HUES48 (cell line): ENCODE measurements around the gene MGST3.
"Not testable (repeated sequence)": the region's sequence is repeated elsewhere in the genome, so short reads cannot be mapped to it uniquely, and the experiment has no call there.

ENCODE experiments used
- H3K27ac ChIP-seq: one replicate; pipeline ENCODE4 v1.7.0; 2013; ENCODE audit warnings: low read depth, low read length, inconsistent platforms
- H3K27me3 ChIP-seq: 2 replicates; pipeline ENCODE4 v1.6.1; 2013; ENCODE audit warnings: mild to moderate bottlenecking, low read length; ENCODE audit not compliant: control insufficient read depth, insufficient read depth
- H3K36me3 ChIP-seq: 2 replicates; pipeline ENCODE4 v1.6.1; 2013; ENCODE audit warnings: low read length; ENCODE audit not compliant: control insufficient read depth, insufficient read depth
- H3K4me1 ChIP-seq: 2 replicates; pipeline ENCODE4 v1.6.1; 2013; ENCODE audit warnings: mild to moderate bottlenecking, low read length; ENCODE audit not compliant: control insufficient read depth, insufficient read depth
- H3K4me3 ChIP-seq: 2 replicates; pipeline ENCODE4 v1.5.1; 2013; ENCODE audit warnings: mild to moderate bottlenecking, low read depth, low read length
- H3K9ac ChIP-seq: 2 replicates; pipeline ENCODE4 v1.6.1; 2013; ENCODE audit warnings: mild to moderate bottlenecking, low read depth, low read length, moderate library complexity
- H3K9me3 ChIP-seq: 2 replicates; pipeline ENCODE4 v1.6.1; 2013; ENCODE audit warnings: low read length; ENCODE audit not compliant: control insufficient read depth, insufficient read depth

MGST3 gene

DNA sequence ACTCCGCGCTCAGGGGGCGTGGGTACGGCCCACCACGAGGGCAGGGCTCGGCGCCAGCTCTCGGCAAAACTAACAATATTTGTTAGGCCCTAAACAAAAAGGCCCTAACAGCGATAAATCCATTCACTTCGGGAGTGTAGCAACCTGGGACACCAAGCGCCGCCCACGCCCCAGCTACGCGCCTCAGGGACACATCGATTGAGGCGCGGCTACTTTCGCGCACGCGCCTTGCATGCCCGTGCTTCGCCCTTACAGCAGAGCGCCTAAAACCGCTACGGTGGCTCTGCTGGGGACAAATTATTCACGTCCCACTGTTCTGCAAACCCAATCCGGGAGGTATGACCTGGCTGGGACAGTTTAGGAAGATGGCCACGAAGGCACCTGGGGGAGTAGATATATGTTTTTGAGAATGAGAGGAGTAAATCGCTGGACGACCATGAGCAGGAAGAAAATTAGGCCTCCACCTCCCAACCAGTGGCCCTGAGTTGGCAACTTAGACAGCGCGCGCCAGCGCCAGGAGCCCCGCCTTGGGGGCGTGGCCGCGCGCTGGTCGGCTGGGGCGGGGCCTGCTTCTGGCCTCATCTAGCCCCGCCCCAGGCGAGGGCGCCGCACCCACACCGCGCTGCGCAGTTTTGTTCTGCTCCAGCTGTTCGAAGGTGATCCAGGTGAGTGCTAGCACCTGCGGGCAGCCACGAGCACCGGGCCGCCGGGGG, at the start of gene MGST3:
MGST3 (plus strand) TSS at position 606 of the 713 bp plus-strand sequence. CDS start 18,614 bp downstream, outside the sequence.
- H3K36me3 ChIP-seq, result no peaks in the 10 kb centered on the region
- H3K9ac ChIP-seq, result peak within 1 kb of the TSS; percentile 85
- H3K4me1 ChIP-seq, result peaks cover 31% of the 10 kb centered on the region
- peaks cover 3% of the 10 kb centered on the region; the same call in 1 of the 2 replicates for H3K27me3 ChIP-seq
- peak within 1 kb of the TSS; percentile 97 for H3K27ac ChIP-seq
- peak within 1 kb of the TSS; percentile 80 for H3K4me3 ChIP-seq
- H3K9me3 ChIP-seq, result no peaks in the 10 kb centered on the region

DNA sequence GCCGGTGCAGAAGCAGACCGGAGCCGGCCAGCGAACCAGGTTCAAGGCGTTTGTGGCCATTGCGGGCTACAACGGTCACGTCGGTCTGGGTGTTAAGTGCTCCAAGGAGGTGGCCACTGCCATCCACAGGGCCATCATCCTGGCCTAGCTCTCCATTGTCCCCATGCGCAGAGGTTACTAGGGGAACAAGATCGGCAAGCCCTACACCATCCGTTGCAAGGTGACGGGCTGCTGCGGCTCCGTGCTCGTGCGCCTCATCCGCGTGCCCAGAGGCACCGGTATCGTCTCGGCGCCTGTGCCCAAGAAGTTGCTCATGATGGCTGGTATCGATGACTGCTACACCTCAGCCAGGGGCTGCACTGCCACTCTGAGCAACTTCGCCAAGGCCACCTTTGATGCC, 49.1 kb upstream of the MGST3 start:
- Histone ChIP-seq H3K9me3 (no peaks in the 10 kb centered on the region), H3K36me3 (no peaks in the 10 kb centered on the region), H3K9ac (no peak overlapping the region), H3K4me3 (no peak overlapping the region), H3K27me3 (no peaks in the 10 kb centered on the region), H3K27ac (no peak overlapping the region), H3K4me1 (peaks cover 2% of the 10 kb centered on the region; the same call in 1 of the 2 replicates)

DNA sequence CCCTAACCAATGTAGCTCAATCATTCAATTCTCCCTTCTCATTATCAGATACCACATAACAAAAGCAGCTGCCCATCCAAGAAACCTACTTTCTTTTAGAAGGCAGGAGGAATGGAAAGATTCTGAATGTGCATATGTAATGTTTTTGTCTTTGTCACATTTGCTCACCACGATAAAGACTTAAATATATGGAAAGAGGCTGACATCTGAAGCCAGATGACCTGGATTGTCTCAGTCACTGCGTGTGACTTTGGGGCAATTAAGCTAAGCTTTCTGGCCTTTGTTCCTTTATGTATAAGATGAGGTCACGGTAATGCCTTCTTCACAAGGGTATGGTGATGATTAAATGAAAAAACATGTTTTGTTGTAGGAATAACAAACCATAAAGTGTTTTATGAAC, 44.6 kb upstream of the MGST3 start:
- Histone ChIP-seq H3K4me1 (peaks cover 2% of the 10 kb centered on the region; the same call in 1 of the 2 replicates), H3K27ac (no peak overlapping the region), H3K27me3 (no peaks in the 10 kb centered on the region; the same call in 1 of the 2 replicates), H3K36me3 (no peaks in the 10 kb centered on the region), H3K9me3 (no peaks in the 10 kb centered on the region), H3K4me3 (no peak overlapping the region), H3K9ac (no peak overlapping the region)

DNA sequence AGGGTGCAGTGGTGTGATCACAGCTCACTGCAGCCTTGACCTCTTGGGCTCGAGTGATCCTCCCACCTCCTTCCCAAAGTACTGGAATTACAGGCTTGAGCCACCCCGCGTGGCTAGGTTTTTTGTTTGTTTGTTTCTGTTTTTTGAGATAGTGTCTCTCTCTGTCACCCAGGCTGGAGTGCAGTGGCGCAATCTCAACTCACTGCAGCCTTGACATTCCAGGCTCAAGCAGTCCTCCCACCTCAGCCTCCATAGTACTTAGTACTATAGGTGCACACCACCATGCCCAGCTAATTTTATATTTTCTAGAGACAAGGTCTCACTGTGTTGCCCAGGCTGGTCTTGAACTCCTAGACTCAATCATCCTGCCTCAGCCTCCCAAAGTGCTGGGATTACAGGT, 39.6 kb upstream of the MGST3 start:
- not testable (repeated sequence) for H3K4me3 ChIP-seq, H3K9ac ChIP-seq, H3K27me3 ChIP-seq, H3K9me3 ChIP-seq, H3K4me1 ChIP-seq, H3K36me3 ChIP-seq, H3K27ac ChIP-seq

DNA sequence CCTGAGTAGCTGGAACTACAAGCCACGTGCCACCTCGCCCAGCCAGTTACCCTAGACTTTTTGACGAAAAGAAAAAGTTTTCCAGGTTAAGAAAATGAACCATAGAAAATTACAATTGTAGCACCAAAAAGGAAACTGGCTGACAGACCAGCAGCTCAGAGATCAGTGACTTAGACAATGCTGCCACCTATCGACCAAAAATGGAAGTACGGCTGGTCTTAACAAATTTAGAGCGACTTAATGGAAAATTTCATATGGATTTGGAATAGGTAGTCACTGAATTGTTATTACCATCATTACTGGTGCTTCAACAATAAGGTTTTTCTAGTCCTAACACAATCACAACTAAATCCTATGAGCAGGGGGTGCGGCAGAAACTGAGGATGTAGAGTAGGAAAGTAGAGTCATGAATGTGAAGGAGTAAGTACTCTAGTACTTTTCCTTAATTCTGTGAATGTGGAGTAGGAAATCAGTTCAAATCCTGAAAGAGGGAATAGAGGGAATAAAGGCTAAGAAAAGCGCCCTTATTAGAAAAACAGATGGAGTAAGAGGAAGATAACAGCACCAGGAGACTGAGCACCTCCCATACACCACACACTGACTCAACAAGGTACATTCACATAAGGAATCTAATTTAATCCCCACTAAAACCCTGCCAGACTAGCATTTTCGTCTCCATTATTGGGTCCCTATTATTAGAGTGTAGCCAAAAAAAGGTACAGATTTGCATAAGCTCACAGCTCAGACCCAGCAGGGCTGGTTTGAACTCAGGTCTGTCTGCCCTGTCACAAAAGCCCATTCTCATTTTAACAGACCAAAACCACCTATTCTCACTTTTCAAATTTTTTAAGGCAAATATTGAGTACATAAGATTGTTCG, 37.9 kb upstream of the MGST3 start:
- H3K27me3 ChIP-seq, result peaks cover 4% of the 10 kb centered on the region; the same call in 1 of the 2 replicates
- H3K9ac ChIP-seq, result no peak overlapping the region
- H3K27ac ChIP-seq, result no peak overlapping the region
- H3K36me3 ChIP-seq, result no peaks in the 10 kb centered on the region
- H3K9me3 ChIP-seq, result no peaks in the 10 kb centered on the region
- peaks cover 3% of the 10 kb centered on the region; the same call in 1 of the 2 replicates for H3K4me1 ChIP-seq
- H3K4me3 ChIP-seq, result no peak overlapping the region

DNA sequence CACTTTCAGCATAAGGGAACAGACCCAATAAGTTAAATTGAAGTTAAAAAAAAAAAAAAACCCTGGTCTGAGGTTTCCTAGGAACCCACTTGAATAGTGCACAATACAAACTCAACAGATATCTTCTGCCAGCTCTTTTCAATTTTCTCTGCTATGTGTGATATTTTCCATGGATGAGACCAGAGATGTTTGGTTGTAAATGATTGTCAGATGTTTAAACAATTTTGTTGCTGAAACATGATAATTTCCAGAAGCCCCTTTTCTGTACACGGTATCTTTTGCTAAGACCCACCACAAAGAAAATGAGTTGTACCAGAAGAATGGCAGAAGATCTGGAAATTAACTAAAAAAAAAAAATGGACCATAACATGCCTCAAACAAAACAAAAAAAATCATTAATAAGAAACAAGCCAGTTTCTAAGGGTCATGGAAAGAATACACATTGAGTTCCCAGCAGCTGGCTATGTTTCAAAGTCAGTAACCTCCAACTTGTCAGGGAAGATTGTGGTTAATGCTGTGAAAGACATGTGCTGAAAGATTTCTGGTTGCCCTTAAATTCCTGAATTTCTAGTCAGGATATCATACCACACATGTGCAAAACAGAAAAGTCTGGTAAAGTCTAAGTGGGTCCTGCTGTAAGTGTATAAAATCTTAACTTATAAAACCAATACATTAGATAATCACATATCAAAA, 35.6 kb upstream of the MGST3 start:
- H3K4me3 ChIP-seq, result no peak overlapping the region
- H3K36me3 ChIP-seq, result no peaks in the 10 kb centered on the region
- H3K27ac ChIP-seq, result no peak overlapping the region
- H3K9ac ChIP-seq, result no peak overlapping the region
- peaks cover 12% of the 10 kb centered on the region for H3K4me1 ChIP-seq
- H3K9me3 ChIP-seq, result no peaks in the 10 kb centered on the region
- peaks cover 4% of the 10 kb centered on the region; the same call in 1 of the 2 replicates for H3K27me3 ChIP-seq

DNA sequence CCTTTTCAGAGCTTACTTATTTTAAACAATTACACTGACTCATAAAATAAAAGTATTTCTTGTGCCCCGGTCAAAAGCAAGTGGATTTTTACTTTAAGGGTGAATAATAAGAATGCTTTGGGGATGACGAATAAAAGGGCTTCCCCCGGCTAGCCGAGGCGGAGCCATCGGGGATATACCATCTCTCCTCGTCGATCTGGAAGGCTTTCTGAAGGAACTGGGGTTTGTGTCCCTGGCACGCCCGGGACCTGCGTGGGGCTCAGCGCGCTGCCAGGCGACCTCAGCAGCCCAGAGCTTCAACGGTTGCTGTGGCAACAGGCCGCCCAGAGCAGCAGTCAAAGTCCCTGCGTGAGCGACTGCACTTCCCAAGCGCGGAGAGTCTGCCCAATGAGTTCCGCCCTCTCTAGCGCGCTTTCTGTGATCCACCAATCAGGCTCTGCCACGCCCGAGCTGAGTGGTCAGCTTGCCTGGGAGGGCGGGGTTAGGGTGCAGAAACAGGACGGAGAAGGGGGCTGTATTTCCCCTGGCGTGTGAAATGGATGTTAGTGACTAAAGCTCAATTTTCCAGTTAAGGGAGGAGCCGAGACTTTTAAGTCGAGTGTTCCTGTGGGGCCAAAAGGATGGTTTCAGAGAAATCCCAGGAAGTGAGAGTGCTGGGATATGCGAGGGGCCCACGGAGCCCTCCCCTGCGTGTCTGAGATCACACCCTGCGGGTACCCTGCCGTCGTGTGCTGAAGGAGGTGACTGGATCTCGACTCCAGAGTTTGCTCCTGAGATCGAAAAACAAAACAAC, 33.0 kb upstream of the MGST3 start:
- peak overlapping the region; percentile 84 for H3K4me3 ChIP-seq
- H3K27ac ChIP-seq, result peak overlapping the region; percentile 75
- H3K9ac ChIP-seq, result peak overlapping the region; percentile 80
- H3K36me3 ChIP-seq, result no peaks in the 10 kb centered on the region
- peaks cover 12% of the 10 kb centered on the region for H3K4me1 ChIP-seq
- H3K27me3 ChIP-seq, result peaks cover 4% of the 10 kb centered on the region; the same call in 1 of the 2 replicates
- H3K9me3 ChIP-seq, result no peaks in the 10 kb centered on the region

DNA sequence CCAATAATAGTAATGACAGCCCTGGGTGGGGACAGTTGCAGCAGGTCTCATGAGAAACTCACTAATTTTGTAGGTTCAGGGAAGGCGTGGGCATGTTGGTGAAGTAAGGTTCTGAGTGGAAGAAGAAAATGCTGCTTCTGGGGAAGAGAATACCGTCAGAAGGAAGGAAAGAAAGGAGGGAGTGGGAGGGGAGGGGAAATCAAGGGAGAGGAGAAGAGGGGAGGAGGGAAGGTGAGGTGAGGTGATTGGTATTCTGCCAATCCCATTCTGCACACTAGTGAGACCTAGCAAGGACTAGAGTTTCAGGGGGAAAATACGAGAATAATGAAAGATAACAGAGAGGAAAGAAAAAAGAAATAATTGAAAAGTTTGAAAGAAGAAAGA, 32.4 kb upstream of the MGST3 start:
- Histone ChIP-seq H3K27ac (peak overlapping the region; percentile 75), H3K4me3 (peak overlapping the region; percentile 84), H3K27me3 (peaks cover 4% of the 10 kb centered on the region; the same call in 1 of the 2 replicates), H3K36me3 (no peaks in the 10 kb centered on the region), H3K9me3 (no peaks in the 10 kb centered on the region), H3K9ac (peak overlapping the region; percentile 80), H3K4me1 (peaks cover 9% of the 10 kb centered on the region)

DNA sequence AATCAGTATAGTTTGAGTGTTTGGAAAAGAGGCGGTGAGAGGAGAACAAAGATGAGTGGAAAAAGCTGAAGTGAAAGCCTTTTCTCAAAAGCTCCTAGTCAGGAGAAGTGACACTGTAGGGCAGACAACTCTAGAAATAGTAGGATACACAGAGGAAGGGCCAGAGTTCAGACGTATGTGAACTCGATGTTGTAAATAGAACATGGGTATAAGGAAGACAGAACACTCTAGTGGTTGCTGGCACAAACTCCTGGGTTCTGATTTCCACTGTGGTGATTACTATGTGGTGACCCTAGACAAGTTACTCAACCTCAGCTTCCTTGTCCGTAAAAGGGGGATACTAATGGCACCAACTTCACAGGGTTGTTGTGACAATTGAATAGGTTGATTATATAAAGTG, 30.2 kb upstream of the MGST3 start:
- H3K9me3 ChIP-seq, result no peaks in the 10 kb centered on the region
- peaks cover 9% of the 10 kb centered on the region for H3K4me1 ChIP-seq
- H3K9ac ChIP-seq, result no peak overlapping the region
- no peak overlapping the region for H3K27ac ChIP-seq
- H3K36me3 ChIP-seq, result no peaks in the 10 kb centered on the region
- no peaks in the 10 kb centered on the region for H3K27me3 ChIP-seq
- no peak overlapping the region for H3K4me3 ChIP-seq

DNA sequence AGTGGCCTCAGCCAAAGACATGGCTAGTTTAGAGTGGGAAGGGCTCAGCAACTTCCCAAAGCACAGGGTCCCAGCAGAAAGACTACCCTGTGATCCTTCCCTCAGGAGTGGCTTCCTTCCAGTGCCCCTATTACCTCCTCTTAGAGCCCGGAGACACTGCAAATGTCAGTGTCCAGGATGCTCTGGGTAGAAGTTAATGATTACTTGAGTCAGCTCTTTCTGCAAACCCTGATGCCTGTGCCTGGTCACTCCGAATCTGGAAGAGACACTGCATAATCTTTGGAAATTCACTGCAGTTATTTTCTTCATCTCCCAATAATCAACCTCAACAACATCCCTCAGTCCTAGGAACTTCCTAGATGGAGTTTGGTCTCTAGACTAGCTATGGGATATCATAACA, 27.2 kb upstream of the MGST3 start:
- H3K27me3 ChIP-seq, result no peaks in the 10 kb centered on the region
- H3K9ac ChIP-seq, result no peak overlapping the region
- no peaks in the 10 kb centered on the region for H3K9me3 ChIP-seq
- no peak overlapping the region for H3K4me3 ChIP-seq
- no peak overlapping the region for H3K27ac ChIP-seq
- no peaks in the 10 kb centered on the region for H3K36me3 ChIP-seq
- peaks cover 5% of the 10 kb centered on the region for H3K4me1 ChIP-seq
